ENCODE data around the gene NR4A1. TPM values are rescaled to one million over a fixed set of nuclear protein-coding genes. Genes with fewer than 3 reads are reported as not detected.

Gene NR4A1
- total RNA-seq, 1 donor from 2014 or later = 0.79 TPM

DNA sequence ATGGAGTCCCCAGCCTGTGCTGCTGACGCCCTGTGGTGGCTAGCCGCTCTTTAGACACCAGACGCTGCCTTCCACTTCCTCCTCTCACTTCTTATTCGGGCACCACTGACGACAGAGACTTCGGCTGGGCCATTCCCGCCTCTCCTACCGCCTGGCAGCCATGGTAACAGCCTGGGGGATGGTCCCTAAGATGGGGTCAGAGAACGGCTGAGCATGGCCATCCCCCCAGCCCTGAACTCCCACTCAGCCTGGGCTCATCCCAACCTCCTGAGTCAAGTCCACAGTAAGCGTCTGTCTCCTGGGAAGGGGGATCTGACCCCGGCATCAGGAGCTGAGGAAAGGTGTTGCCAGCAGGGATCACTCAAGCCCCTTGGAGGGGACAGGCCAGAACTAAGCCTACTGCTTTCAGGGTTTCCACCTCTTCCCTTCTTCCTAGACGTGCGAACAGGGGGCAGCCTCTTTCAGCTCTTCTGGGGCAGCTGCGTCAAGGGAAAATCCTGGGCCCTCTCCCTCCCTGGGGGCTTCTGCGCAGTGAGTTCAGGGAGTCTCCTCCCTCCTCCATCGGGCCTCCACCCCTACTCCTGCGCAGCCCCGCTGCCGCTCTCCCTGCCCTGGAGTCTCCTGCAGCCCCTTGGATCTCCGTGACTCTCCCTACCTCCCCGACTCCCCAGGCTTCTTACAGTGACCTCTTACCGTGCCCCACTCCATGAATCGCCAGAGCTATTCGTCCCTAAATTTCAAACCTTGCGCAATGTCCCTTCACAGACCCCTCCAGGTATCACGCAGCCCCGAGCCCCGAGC lies 45.1 kb upstream of the NR4A1 start:
- H3K36me3 ChIP-seq (ENCODE audit: control insufficient read depth, insufficient read depth, low read length) = no peaks in the 10 kb centered on the region
- FAIRE-seq = no peak
- no peak overlapping the region for H3K4me3 ChIP-seq (ENCODE audit: low read depth, low read length)
- no peak for TF ChIP-seq CTCF (IDR thresholded peaks at IDR 0.05; ENCODE audit: insufficient read depth, low read length, severe bottlenecking)
- H3K27me3 ChIP-seq (ENCODE audit: control insufficient read depth, insufficient read depth, low read length) = peaks cover 25% of the 10 kb centered on the region
- DNase-seq (ENCODE audit: low read depth) = no peak

DNA sequence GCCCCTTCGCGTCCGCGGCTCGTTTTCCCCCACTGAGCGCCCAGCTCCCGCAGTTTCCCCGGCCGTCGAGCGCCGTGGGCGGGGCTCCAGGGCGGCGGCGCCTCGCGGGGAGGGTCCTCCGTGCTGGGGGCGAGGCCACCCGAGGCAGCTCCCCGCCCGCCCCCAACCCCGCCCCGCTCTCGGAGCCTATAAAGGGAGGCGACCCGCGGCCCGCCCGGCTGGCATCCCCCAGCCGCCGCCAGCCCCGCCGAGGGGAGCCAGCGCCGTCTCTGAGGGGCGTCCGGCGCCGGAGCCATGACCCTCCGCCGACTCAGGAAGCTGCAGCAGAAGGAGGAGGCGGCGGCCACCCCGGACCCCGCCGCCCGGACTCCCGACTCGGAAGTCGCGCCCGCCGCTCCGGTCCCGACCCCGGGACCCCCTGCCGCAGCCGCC lies 44.5 kb upstream of the NR4A1 start, which contains the start of gene TAMALIN:
TAMALIN (plus strand) TSS at position 221 of the 432 bp plus-strand sequence; CDS start at position 295, 74 bp downstream.
- Histone ChIP-seq H3K4me3 (ENCODE audit: low read depth, low read length) (no peak within 1 kb of the TSS), H3K36me3 (ENCODE audit: control insufficient read depth, insufficient read depth, low read length) (no peaks in the 10 kb centered on the region), H3K27me3 (ENCODE audit: control insufficient read depth, insufficient read depth, low read length) (peaks cover 25% of the 10 kb centered on the region)
- FAIRE-seq = no peak
- TF ChIP-seq CTCF (IDR thresholded peaks at IDR 0.05; ENCODE audit: insufficient read depth, low read length, severe bottlenecking) = no peak
- no peak for DNase-seq (ENCODE audit: low read depth)

- no peak for TF ChIP-seq CTCF (IDR thresholded peaks at IDR 0.05; ENCODE audit: insufficient read depth, low read length, severe bottlenecking)
- Histone ChIP-seq H3K4me3 (ENCODE audit: low read depth, low read length) (no peak overlapping the region), H3K36me3 (ENCODE audit: control insufficient read depth, insufficient read depth, low read length) (no peaks in the 10 kb centered on the region), H3K27me3 (ENCODE audit: control insufficient read depth, insufficient read depth, low read length) (peaks cover 25% of the 10 kb centered on the region)
- FAIRE-seq (no peak), DNase-seq (ENCODE audit: low read depth) (no peak)
These were observed 43.9 kb upstream of the NR4A1 start for GRCh38 chr12:52007158-52007921.

GRCh38 chr12:52007982-52008510 lies 43.2 kb upstream of the NR4A1 start:
- no peak for TF ChIP-seq CTCF (IDR thresholded peaks at IDR 0.05; ENCODE audit: insufficient read depth, low read length, severe bottlenecking)
- FAIRE-seq = no peak
- DNase-seq (ENCODE audit: low read depth) = no peak
- H3K36me3 ChIP-seq (ENCODE audit: control insufficient read depth, insufficient read depth, low read length) = no peaks in the 10 kb centered on the region
- H3K27me3 ChIP-seq (ENCODE audit: control insufficient read depth, insufficient read depth, low read length) = peaks cover 25% of the 10 kb centered on the region
- no peak overlapping the region for H3K4me3 ChIP-seq (ENCODE audit: low read depth, low read length)

DNA sequence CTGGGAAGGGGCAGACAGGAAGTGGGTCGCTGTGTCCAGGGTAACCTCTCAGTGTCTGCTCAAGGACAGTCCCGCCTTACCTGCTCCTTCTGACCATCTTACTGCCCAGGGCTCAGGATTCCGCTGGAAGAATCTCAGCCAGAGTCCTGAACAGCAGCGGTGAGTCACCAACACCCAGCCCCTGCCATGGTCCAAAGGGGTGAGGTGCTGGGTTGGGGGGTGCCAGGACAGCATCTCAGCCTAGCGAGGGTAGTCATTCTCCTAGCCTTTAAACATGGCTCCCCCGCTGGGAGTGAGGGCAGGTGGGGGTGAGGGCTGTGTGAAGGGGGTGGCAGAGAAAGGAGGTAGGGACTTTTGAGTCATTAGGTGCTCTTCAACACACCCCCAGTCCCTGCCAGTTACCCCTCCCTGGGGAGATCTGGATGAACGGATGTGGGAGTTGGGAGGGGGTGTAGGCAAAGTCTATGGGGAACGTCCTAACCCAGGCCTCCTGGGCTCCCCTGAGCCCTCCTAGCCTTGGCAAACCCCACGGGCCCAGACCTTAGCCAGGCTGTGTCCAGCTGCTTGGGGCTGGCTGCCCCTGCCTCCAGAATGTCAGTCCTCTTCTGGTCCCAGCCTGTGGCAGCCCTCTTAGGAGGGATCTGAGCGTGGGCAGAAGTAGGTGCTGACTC lies 42.0 kb upstream of the NR4A1 start:
- Histone ChIP-seq H3K36me3 (ENCODE audit: control insufficient read depth, insufficient read depth, low read length) (no peaks in the 10 kb centered on the region), H3K27me3 (ENCODE audit: control insufficient read depth, insufficient read depth, low read length) (peaks cover 28% of the 10 kb centered on the region), H3K4me3 (ENCODE audit: low read depth, low read length) (no peak overlapping the region)
- TF ChIP-seq CTCF (IDR thresholded peaks at IDR 0.05; ENCODE audit: insufficient read depth, low read length, severe bottlenecking) = no peak
- FAIRE-seq (peak; percentile 64), DNase-seq (ENCODE audit: low read depth) (no peak)
